SJSA1 (cell line): ENCODE data around the gene RAB42. TPM values are rescaled to one million over a fixed set of nuclear protein-coding genes. Genes with fewer than 3 reads are reported as not detected.
A peak's percentile ranks its signal among the peaks of the same experiment; 100 is the strongest.
"Not testable (repeated sequence)": the region's sequence is repeated elsewhere in the genome, so short reads cannot be mapped to it uniquely, and the experiment has no call there.

Experiments used
- DNase-seq, 2 experiments: peaks; one replicate each; pipeline ENCODE4 v3.0.0-alpha.2; 2015 to 2020; ENCODE audit warnings: low spot score in 2 of 2, low read depth in 1 of 2
- H3K27ac ChIP-seq: fragments of 250-450 bp; sonication (Bioruptor Pico); 2 replicates; pipeline ENCODE4 v1.5.1; 2020; ENCODE audit warnings: mild to moderate bottlenecking, moderate library complexity
- H3K27me3 ChIP-seq: fragments of 250-450 bp; sonication (Bioruptor Pico); replicated peaks from 2 replicates; pipeline ENCODE4 v1.5.1; 2020; ENCODE audit warnings: mild to moderate bottlenecking, moderate library complexity
- H3K36me3 ChIP-seq: fragments of 250-450 bp; sonication (Bioruptor Pico); 2 replicates; pipeline ENCODE4 v1.5.1; 2020; ENCODE audit warnings: mild to moderate bottlenecking
- H3K4me1 ChIP-seq: fragments of 250-450 bp; sonication (Bioruptor Pico); replicated peaks from 2 replicates; pipeline ENCODE4 v1.6.1; 2021; ENCODE audit warnings: mild to moderate bottlenecking
- H3K4me3 ChIP-seq: fragments of 250-450 bp; sonication (Bioruptor Pico); 2 replicates; pipeline ENCODE4 v1.5.1; 2020; ENCODE audit warnings: mild to moderate bottlenecking
- H3K9me3 ChIP-seq: fragments of 250-450 bp; sonication (Bioruptor Pico); replicated peaks from 2 replicates; pipeline ENCODE4 v1.5.1; 2020; ENCODE audit warnings: mild to moderate bottlenecking
- total RNA-seq: library from RNA; depleted of rRNA; stranded (reverse); fragments of >200 nt; shearing (Covaris generic); gene quantifications from 2 replicates; pipeline ENCODE4 v1.2.3, GENCODE V29; 2014; rRNA removed

RAB42 gene
- 1.1 and 6.1 TPM in 2 replicates for total RNA-seq

GRCh38 chr1:28591708-28592320, at the start of gene RAB42:
TSS of gene RAB42 (plus strand) at chr1:28592265. CDS start at chr1:28592512, 247 bp downstream.
- no peak within 1 kb of the TSS for H3K27ac ChIP-seq
- H3K9me3 ChIP-seq: no peaks in the 10 kb centered on the region
- H3K4me1 ChIP-seq: peaks cover 11% of the 10 kb centered on the region
- H3K27me3 ChIP-seq: no peaks in the 10 kb centered on the region
- H3K36me3 ChIP-seq: no peaks in the 10 kb centered on the region
- H3K4me3 ChIP-seq: peak within 1 kb of the TSS; percentile 56
- DNase-seq: peak; percentile 19 to 58

DNA sequence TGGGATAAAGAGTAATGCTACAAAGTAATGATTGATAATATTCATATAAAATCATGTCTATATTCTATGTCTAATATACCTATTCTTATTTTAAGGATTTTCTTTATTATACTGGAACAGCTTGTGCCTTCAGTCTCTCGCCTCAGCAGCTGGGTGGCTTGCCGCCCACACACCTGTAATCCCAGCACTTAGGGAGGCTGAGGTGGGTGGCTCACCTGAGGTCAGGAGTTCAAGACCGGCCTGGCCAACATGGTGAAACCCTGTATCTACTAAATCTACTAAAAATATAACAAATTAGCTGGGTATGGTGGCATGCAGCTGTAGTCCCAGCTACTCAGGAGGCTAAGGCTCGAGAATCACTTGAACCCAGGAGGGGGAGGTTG, 46.8 kb upstream of the RAB42 start:
- no peak for DNase-seq
- H3K4me3 ChIP-seq: no peak overlapping the region
- no peak overlapping the region for H3K27ac ChIP-seq
- H3K27me3 ChIP-seq: no peaks in the 10 kb centered on the region
- no peaks in the 10 kb centered on the region for H3K4me1 ChIP-seq
- H3K36me3 ChIP-seq: no peaks in the 10 kb centered on the region
- H3K9me3 ChIP-seq: no peaks in the 10 kb centered on the region

GRCh38 chr1:28548318-28548717, 43.7 kb upstream of the RAB42 start:
- H3K27ac ChIP-seq: no peak overlapping the region
- H3K4me1 ChIP-seq: 0 out of 2 replicates have a peak, but pooled peaks cover 3% of the 10 kb centered on the region
- H3K4me3 ChIP-seq: no peak overlapping the region
- no peaks in the 10 kb centered on the region for H3K9me3 ChIP-seq
- no peaks in the 10 kb centered on the region for H3K36me3 ChIP-seq
- no peak for DNase-seq
- H3K27me3 ChIP-seq: no peaks in the 10 kb centered on the region

- Histone ChIP-seq H3K27ac (no peak overlapping the region), H3K4me3 (no peak overlapping the region), H3K9me3 (no peaks in the 10 kb centered on the region), H3K27me3 (no peaks in the 10 kb centered on the region), H3K4me1 (0 out of 2 replicates have a peak, but pooled peaks cover 7% of the 10 kb centered on the region), H3K36me3 (peaks cover 3% of the 10 kb centered on the region; the same call in 1 of the 2 replicates)
- no peak for DNase-seq
Measured at GRCh38 chr1:28551381-28551780, 40.7 kb upstream of the RAB42 start.

DNA sequence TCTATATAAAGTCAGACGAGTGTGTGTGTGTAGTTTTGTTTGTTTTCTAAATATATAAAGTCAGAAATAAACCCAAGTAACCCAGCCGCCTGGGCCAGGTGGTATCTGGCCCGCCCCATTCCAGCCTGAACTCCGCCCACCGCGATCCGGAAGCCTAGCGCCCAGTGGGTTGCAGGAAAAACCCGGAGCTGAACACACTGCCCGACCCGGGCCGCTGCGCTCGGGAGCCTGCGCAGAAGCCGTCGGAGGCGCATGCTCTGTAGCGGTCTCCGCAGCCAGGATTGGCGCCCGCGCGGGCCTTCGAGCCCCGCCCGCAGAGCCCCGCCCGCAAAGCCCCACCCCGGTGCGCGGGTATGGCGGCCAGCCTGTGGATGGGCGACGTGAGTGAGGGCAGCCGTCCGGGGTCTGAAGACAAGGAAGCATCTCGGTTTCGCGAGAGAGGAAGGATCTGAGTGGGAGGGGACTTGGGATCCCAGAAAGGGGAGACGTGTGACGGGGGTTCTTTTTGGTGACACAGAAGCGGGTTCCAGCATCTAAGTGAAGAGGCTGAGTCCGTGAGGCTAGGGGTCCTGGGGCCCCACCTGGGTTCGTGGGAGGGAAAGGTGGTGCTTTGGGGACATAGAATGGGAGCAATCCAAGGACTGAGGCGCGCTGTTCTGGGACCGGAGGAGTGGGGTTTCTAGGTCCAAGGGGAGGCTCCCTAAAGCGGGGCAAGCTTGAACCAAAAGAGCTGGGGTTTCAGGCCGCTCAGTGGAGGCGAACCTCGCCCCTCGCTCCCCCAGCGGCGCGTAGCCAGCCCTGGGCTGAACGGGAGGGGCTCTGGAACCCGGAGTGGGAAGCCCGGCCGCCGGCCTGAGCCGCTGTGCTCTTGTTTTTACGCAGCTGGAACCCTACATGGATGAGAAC, 39.1 kb upstream of the RAB42 start, which contains the start of gene TRNAU1AP:
Gene TRNAU1AP (plus strand): TSS at position 328 of the 906 bp plus-strand sequence. CDS start 26 bp downstream, at position 354.
- peaks cover 7% of the 10 kb centered on the region for H3K36me3 ChIP-seq

GRCh38 chr1:28560886-28561285, 31.2 kb upstream of the RAB42 start:
- no peak for DNase-seq
- Histone ChIP-seq H3K27ac (no peak overlapping the region), H3K4me1 (no peaks in the 10 kb centered on the region), H3K9me3 (no peaks in the 10 kb centered on the region), H3K27me3 (no peaks in the 10 kb centered on the region), H3K4me3 (no peak overlapping the region), H3K36me3 (peaks cover 66% of the 10 kb centered on the region)

More for the DNA sequence above, 39.1 kb upstream of the RAB42 start, which contains the start of gene TRNAU1AP:
- no peaks in the 10 kb centered on the region for H3K9me3 ChIP-seq
- H3K27ac ChIP-seq: peak within 1 kb of the TSS; percentile 0; the same call in 1 of the 2 replicates
- DNase-seq: peak; percentile 84 to 96
- H3K4me3 ChIP-seq: peak within 1 kb of the TSS; percentile 56
- no peaks in the 10 kb centered on the region for H3K27me3 ChIP-seq
- H3K4me1 ChIP-seq: 0 out of 2 replicates have a peak, but pooled peaks cover 7% of the 10 kb centered on the region

- Histone ChIP-seq H3K4me1 (no peaks in the 10 kb centered on the region), H3K27me3 (no peaks in the 10 kb centered on the region), H3K27ac (no peak overlapping the region), H3K9me3 (no peaks in the 10 kb centered on the region), H3K36me3 (peaks cover 76% of the 10 kb centered on the region), H3K4me3 (no peak overlapping the region)
- no peak for DNase-seq
Measured at GRCh38 chr1:28564310-28564709, 27.8 kb upstream of the RAB42 start.

DNA sequence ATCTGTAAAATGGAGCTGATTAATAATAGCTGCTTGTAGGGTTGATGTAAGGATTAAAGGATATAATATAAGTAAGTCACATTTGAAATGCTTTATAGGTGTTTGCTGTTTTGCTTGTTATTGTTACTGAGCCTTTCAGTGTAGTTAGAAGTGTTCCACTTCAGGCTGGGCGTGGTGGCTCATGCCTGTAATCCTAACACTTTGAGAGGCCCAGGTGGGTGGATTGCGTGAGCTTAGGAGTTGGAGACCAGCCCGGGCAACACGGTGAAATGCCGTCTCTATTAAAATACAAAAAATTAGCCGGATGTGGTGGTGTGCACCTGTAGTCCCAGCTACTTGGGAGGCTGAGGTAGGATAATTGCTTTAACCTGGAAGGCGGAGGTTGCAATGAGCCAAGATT, 27.0 kb upstream of the RAB42 start:
- Histone ChIP-seq H3K4me3 (no peak overlapping the region), H3K36me3 (peaks cover 72% of the 10 kb centered on the region), H3K27me3 (no peaks in the 10 kb centered on the region), H3K27ac (no peak overlapping the region), H3K9me3 (no peaks in the 10 kb centered on the region), H3K4me1 (no peaks in the 10 kb centered on the region)
- no peak for DNase-seq

DNA sequence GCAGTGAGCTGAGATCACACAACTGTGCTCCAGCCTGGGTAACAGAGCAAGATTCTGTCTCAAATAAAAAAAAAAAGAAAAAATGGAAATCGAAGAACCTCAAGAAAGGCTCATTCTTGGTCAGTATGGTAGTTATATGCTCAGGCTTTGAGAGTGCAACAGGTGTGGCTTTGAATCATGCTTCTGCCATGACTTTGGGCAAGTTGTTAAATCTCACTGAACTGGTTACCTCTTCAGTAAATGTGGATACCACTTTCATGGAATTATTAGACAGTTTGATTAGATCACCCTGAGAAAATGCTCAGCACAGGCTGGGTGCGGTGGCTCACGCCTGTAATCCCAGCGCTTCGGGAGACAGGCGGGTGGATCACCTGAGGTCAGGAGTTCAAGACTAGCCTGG, 26.3 kb upstream of the RAB42 start:
- H3K36me3 ChIP-seq: peaks cover 70% of the 10 kb centered on the region

DNA sequence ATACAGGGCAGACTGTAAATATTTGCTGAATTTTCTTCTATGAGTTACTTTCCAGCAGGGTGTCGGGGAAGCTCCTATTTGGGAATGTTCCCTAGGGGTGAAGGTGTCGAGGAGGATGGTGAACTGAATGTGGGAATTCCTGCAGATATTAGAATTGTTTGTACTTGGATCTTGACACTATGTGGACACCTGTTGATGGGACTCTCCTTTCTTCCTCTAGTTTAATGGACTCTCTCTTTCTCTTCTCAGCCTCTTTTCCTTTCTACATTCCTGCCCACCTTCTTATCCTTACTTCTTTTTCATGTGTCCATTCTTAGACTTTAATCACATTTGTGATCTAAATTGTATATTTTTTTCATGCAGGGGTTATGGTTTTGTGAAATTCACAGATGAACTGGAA, 25.1 kb upstream of the RAB42 start:
- H3K27ac ChIP-seq: no peak overlapping the region
- no peaks in the 10 kb centered on the region for H3K27me3 ChIP-seq
- H3K36me3 ChIP-seq: peaks cover 70% of the 10 kb centered on the region
- DNase-seq: no peak
- no peaks in the 10 kb centered on the region for H3K9me3 ChIP-seq
- H3K4me3 ChIP-seq: no peak overlapping the region
- H3K4me1 ChIP-seq: no peaks in the 10 kb centered on the region

More for the DNA sequence above, 26.3 kb upstream of the RAB42 start:
- no peak overlapping the region for H3K27ac ChIP-seq
- no peaks in the 10 kb centered on the region for H3K4me1 ChIP-seq
- no peaks in the 10 kb centered on the region for H3K9me3 ChIP-seq
- no peaks in the 10 kb centered on the region for H3K27me3 ChIP-seq
- no peak overlapping the region for H3K4me3 ChIP-seq
- no peak for DNase-seq

DNA sequence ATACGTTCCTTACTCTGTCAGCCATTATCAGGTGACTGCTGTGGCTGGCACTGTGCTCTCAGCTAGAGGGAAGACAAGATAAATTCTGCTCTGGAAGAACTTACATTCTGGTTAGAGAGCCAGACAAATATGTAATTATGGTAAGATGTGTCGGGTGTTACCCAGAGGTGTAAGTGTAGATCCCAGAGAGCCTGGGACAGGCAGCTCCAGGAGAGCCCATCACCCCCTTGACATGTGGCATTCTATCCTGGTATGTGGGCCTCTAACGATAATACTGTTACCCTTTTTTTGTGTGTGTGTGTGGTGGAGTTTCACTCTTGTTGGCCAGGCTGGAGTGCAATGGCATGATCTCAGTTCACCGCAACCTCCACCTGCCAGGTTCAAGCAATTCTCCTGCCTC, 20.2 kb upstream of the RAB42 start:
- no peaks in the 10 kb centered on the region for H3K9me3 ChIP-seq
- peaks cover 58% of the 10 kb centered on the region for H3K36me3 ChIP-seq
- no peak overlapping the region for H3K4me3 ChIP-seq
- H3K27me3 ChIP-seq: no peaks in the 10 kb centered on the region
- no peaks in the 10 kb centered on the region for H3K4me1 ChIP-seq
- DNase-seq: no peak
- H3K27ac ChIP-seq: no peak overlapping the region

GRCh38 chr1:28572891-28573290, 19.2 kb upstream of the RAB42 start:
- not testable (repeated sequence) for DNase-seq, H3K4me1 ChIP-seq
- H3K36me3 ChIP-seq: peaks cover 59% of the 10 kb centered on the region

DNA sequence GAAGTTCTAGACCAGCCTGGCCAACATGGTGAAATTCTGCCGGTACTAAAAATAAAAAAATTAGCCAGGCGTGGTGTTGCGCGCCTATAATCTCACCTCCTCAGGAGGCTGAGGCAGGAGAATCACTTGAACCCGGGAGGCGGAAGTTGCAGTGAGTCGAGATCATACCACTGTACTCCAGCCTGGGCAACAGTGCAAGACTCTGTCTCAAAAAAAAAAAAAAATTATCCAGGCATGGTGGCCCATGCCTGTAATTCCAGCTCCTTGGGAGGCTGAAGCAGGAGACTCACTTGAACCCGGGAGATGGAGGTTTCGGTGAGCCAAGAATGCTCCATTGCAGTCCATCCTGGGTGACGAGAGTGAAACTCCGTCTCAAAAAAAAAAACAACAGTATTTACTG, 18.5 kb upstream of the RAB42 start:
- no peak overlapping the region for H3K27ac ChIP-seq
- no peaks in the 10 kb centered on the region for H3K27me3 ChIP-seq
- H3K36me3 ChIP-seq: peaks cover 59% of the 10 kb centered on the region
- no peak overlapping the region for H3K4me3 ChIP-seq
- DNase-seq: no peak
- H3K4me1 ChIP-seq: no peaks in the 10 kb centered on the region
- no peaks in the 10 kb centered on the region for H3K9me3 ChIP-seq

More at GRCh38 chr1:28572891-28573290, 19.2 kb upstream of the RAB42 start:
- not testable (repeated sequence) for H3K27ac ChIP-seq, H3K4me3 ChIP-seq, H3K27me3 ChIP-seq, H3K9me3 ChIP-seq
